K562 (cell line): ENCODE results near the gene WDR55. TPM values are rescaled to one million over a fixed set of nuclear protein-coding genes. Genes with fewer than 3 reads are reported as not detected.

ENCODE experiments used
- CAMTA2 ChIP-seq: fragments of 250-450 bp; sonication (Bioruptor Pico); conservative IDR thresholded peaks from 2 replicates; pipeline ENCODE4 v1.5.1; 2022
- CBX3 ChIP-seq, 2 experiments: IDR thresholded peaks; 1 replicate in 1 of 2; 2 replicates in 1 of 2; pipeline ENCODE4 v1.6.1; 2012; ENCODE audit warnings: inconsistent platforms in 2 of 2, low read length in 2 of 2, borderline replicate concordance in 1 of 2, control low read depth in 1 of 2
- CHD2 ChIP-seq: IDR thresholded peaks from 2 replicates; pipeline ENCODE4 v1.6.1; 2011; ENCODE audit warnings: low read depth, low read length
- E2F1 ChIP-seq: sonication (generic); formaldehyde crosslinking; IDR thresholded peaks from 2 replicates; pipeline ENCODE4 v1.8.1; 2023; ENCODE audit warnings: mild to moderate bottlenecking, missing genetic modification reagents, moderate library complexity
- ELF1 ChIP-seq: fragments of 200-800 bp; sonication (Bioruptor generic); IDR thresholded peaks from 2 replicates; pipeline ENCODE4 v1.6.1; 2016; ENCODE audit warnings: missing genetic modification characterization, missing compliant biosample characterization
- ESRRA ChIP-seq: fragments of 450-650 bp; IDR thresholded peaks from 2 replicates; pipeline ENCODE4 v1.6.1; 2014; ENCODE audit warnings: low read depth, mild to moderate bottlenecking, moderate library complexity, borderline replicate concordance
- GATA2 ChIP-seq: sonication (generic); formaldehyde crosslinking; IDR thresholded peaks from 2 replicates; pipeline ENCODE4 v1.4.0; 2020; ENCODE audit warnings: mild to moderate bottlenecking, missing genetic modification reagents
- KLF6 ChIP-seq: fragments of 250-450 bp; sonication (Bioruptor Pico); IDR thresholded peaks from 2 replicates; pipeline ENCODE4 v1.4.0; 2020; ENCODE audit warnings: mild to moderate bottlenecking, moderate library complexity, borderline replicate concordance
- NFE2 ChIP-seq: IDR thresholded peaks from 2 replicates; pipeline ENCODE4 v1.6.1; 2014; ENCODE audit warnings: antibody characterized with exemption, low read depth
- NFE2L1 ChIP-seq: fragments of 450-650 bp; IDR thresholded peaks from 2 replicates; pipeline ENCODE4 v1.6.1; 2016; ENCODE audit warnings: missing genetic modification characterization, low read depth, mild to moderate bottlenecking, missing compliant biosample characterization, moderate library complexity, borderline replicate concordance
- SRF ChIP-seq, 2 experiments: fragments of 250-450, 450-650 bp in 1 of 2; sonication (Bioruptor Pico) in 1 of 2; sonication (generic) in 1 of 2; formaldehyde crosslinking; IDR thresholded peaks; 2 replicates each; pipeline versions ENCODE4 v1.5.0 to v1.5.1; 2020 to 2022; ENCODE audit warnings: mild to moderate bottlenecking in 1 of 2, missing genetic modification reagents in 1 of 2
- STAT6 ChIP-seq: sonication (generic); formaldehyde crosslinking; IDR thresholded peaks from 2 replicates; pipeline ENCODE4 v1.8.1; 2023; ENCODE audit warnings: mild to moderate bottlenecking, missing genetic modification reagents
- TSC22D4 ChIP-seq: fragments of 450-650 bp; IDR thresholded peaks from 2 replicates; pipeline ENCODE4 v1.6.1; 2016; ENCODE audit warnings: missing genetic modification characterization, missing biosample characterization, control low read depth
- ZNF133 ChIP-seq: fragments of 250-450 bp; sonication (Bioruptor Pico); IDR thresholded peaks from 2 replicates; pipeline ENCODE4 v1.4.0; 2020; ENCODE audit warnings: mild to moderate bottlenecking
- ZNF280B ChIP-seq: fragments of 250-450 bp; sonication (Bioruptor Pico); IDR thresholded peaks from 2 replicates; pipeline ENCODE4 v1.5.1; 2021; ENCODE audit warnings: mild to moderate bottlenecking
- polyA plus RNA-seq, 8 experiments: library from polyadenylated mRNA; depleted of rRNA in 4 of 8; stranded (reverse) in 5 of 8; unstranded in 3 of 8; fragments of >200 nt; fragmentation: Nextera tagmentation in 2 of 8; fragmentation: Illumina TruSeq in 1 of 8; extraction: Ambion mirVana in 2 of 8; extraction: Trizol in 1 of 8; gene quantifications; 2 replicates each; pipeline versions ENCODE4 v1.2.1 to v1.2.3, GENCODE V29; 2011 to 2014; ENCODE audit warnings: inconsistent platforms in 1 of 8, missing spikeins in 1 of 8
- total RNA-seq, 7 experiments: library from RNA; depleted of rRNA in 6 of 7; stranded (reverse); fragments of >200 nt in 6 of 7; fragmentation: Illumina TruSeq in 2 of 7; extraction: Trizol in 2 of 7; gene quantifications; 2 replicates each; pipeline versions ENCODE4 v1.2.1 to v1.2.3, GENCODE V29; 2011 to 2021; ENCODE audit warnings: low replicate concordance in 1 of 7
- TF ChIP-seq, protein P1 (sequence below): fragments of 450-650 bp; formaldehyde crosslinking; IDR thresholded peaks from 2 replicates; pipeline ENCODE4 v1.4.0; 2022; ENCODE audit warnings: mild to moderate bottlenecking, moderate library complexity
- TF ChIP-seq, protein P2 (sequence below), 2 experiments: fragments of 450-650 bp; conservative IDR thresholded peaks; 2 replicates each; pipeline ENCODE4 v1.6.1; 2017; ENCODE audit warnings: mild to moderate bottlenecking in 2 of 2, moderate library complexity in 2 of 2

The WDR55 gene
- total and polyA plus RNA-seq, 9 of the 15 experiments (the other 6 are each of a cell fraction or from before 2014, with no cell fraction given): 5.2 to 45.0 (median 29.3) TPM

DNA sequence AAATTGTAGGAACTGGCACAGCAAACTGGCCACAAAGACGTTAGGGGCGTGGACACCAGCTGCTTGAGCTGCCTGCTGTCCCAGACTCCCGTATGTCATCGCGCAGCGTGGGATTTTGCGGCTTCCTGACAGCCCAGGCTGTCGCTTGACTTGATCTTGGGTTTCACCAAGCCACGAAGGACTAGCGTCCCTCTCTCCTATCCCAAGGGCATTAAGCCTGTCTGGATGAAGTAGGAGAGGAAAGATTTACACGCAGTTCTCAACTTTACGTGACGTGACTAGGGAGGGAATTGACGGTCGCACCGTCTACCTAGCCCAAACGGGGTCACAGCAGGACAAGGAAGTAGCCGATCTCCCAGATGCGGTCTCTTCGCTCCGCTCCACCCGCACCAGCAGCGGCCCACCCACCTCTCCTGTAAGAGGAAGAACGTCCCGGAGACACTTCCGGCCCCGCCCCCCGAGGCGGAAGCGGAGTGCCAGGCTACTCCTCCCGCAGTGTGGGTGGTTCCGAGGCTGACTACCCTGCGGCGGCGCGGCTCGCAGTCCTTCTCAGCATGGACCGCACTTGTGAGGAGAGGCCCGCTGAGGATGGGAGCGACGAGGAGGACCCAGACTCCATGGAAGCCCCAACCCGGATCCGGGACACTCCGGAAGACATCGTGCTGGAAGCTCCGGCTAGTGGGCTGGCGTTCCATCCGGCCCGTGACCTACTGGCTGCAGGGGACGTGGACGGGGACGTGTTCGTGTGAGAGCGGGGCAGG is at the start of gene WDR55 (continued):
- TF ChIP-seq SRF (CRISPR knock-in tag; IDR thresholded peaks at IDR 0.05): peak in 1 of 2 experiments; percentile 78; a peak in 2 of 4 replicates
- peak; percentile 22; the same call in 1 of the 2 replicates for TF ChIP-seq GATA2 (CRISPR knock-in tag)
- no peak for TF ChIP-seq ZNF280B (CRISPR knock-in tag)
- TF ChIP-seq, protein P1, sequence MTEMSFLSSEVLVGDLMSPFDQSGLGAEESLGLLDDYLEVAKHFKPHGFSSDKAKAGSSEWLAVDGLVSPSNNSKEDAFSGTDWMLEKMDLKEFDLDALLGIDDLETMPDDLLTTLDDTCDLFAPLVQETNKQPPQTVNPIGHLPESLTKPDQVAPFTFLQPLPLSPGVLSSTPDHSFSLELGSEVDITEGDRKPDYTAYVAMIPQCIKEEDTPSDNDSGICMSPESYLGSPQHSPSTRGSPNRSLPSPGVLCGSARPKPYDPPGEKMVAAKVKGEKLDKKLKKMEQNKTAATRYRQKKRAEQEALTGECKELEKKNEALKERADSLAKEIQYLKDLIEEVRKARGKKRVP (CRISPR knock-in tag): 0 out of 2 replicates have a peak, but pooled peaks have one; percentile 8
- TF ChIP-seq NFE2L1 (tag): no peak
- TF ChIP-seq ESRRA: peak; percentile 73; the same call in 1 of the 2 replicates
- TF ChIP-seq E2F1 (CRISPR knock-in tag): peak; percentile 78
- no peak for TF ChIP-seq ZNF133
- TF ChIP-seq STAT6 (CRISPR knock-in tag): 0 out of 2 replicates have a peak, but pooled peaks have one; percentile 5
- no peak for TF ChIP-seq KLF6 (CRISPR knock-in tag)
- no peak for TF ChIP-seq NFE2
- peak; percentile 97 for TF ChIP-seq ELF1 (tag)
- TF ChIP-seq CBX3 (IDR thresholded peaks at IDR 0.05; ENCODE audit: borderline replicate concordance in 1 of 2, low read length in 2 of 2): peak in 1 of 2 experiments; percentile 77; a peak in 1 of 3 replicates
- no peak for TF ChIP-seq TSC22D4 (tag)
- peak; percentile 64; the same call in 1 of the 2 replicates for TF ChIP-seq CHD2
- TF ChIP-seq, protein P2, sequence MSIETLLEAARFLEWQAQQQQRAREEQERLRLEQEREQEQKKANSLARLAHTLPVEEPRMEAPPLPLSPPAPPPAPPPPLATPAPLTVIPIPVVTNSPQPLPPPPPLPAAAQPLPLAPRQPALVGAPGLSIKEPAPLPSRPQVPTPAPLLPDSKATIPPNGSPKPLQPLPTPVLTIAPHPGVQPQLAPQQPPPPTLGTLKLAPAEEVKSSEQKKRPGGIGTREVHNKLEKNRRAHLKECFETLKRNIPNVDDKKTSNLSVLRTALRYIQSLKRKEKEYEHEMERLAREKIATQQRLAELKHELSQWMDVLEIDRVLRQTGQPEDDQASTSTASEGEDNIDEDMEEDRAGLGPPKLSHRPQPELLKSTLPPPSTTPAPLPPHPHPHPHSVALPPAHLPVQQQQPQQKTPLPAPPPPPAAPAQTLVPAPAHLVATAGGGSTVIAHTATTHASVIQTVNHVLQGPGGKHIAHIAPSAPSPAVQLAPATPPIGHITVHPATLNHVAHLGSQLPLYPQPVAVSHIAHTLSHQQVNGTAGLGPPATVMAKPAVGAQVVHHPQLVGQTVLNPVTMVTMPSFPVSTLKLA (conservative IDR thresholded peaks at IDR 0.05): peak; percentile 80 to 91
- TF ChIP-seq CAMTA2 (CRISPR knock-in tag): no peak
